HFFc6 (cell line): Measurements from ENCODE around the gene MVK. TPM values are rescaled to one million over a fixed set of nuclear protein-coding genes. Genes with fewer than 3 reads are reported as not detected.

Source experiments
- DNase-seq: peaks from one replicate; pipeline ENCODE4 v3.0.0-alpha.2; 2018
- H3K27ac Mint-ChIP-seq: 2 replicates; pipeline ENCODE4 v1.8.0; 2020; ENCODE audit warnings: mild to moderate bottlenecking, mixed read lengths
- H3K27me3 Mint-ChIP-seq: 2 replicates; pipeline ENCODE4 v1.8.0; 2021; ENCODE audit warnings: mild to moderate bottlenecking, moderate library complexity, mixed read lengths; ENCODE audit not compliant: insufficient read depth
- H3K36me3 Mint-ChIP-seq: 2 replicates; pipeline ENCODE4 v1.8.0; 2021; ENCODE audit warnings: low read depth, mixed read lengths
- H3K4me1 Mint-ChIP-seq: 2 replicates; pipeline ENCODE4 v1.8.0; 2020; ENCODE audit warnings: low read depth, mixed read lengths
- H3K4me3 Mint-ChIP-seq: 2 replicates; pipeline ENCODE4 v1.8.0; 2020; ENCODE audit warnings: mild to moderate bottlenecking, moderate library complexity, mixed read lengths
- H3K9me3 Mint-ChIP-seq: 2 replicates; pipeline ENCODE4 v1.8.0; 2020; ENCODE audit warnings: mild to moderate bottlenecking, mixed read lengths
- CTCF ChIP-seq: fragments of 200-600 bp; sonication (generic); IDR thresholded peaks from 2 replicates; pipeline ENCODE4 v1.5.0; 2021; ENCODE audit warnings: antibody characterized with exemption, mild to moderate bottlenecking
- total RNA-seq, 6 experiments: library from RNA; stranded (reverse); fragmentation: NEBNext Ultra II Directional; extraction: Animal tissue kit (Norgen Biotek cat#: 25700); gene quantifications; 2 replicates in 1 of 6; 3 replicates in 5 of 6; pipeline ENCODE4 v1.2.3, GENCODE V29; 2021

MVK gene
- total RNA-seq, 6 experiments from 2014 or later = 7.1 to 10.4 (median 7.9) TPM

GRCh38 chr12:109559601-109560000 lies 14.0 kb upstream of the MVK start:
- TF ChIP-seq CTCF = no peak
- peaks cover 9% of the 10 kb centered on the region for H3K36me3 Mint-ChIP-seq
- no peak for DNase-seq
- no peak overlapping the region for H3K27ac Mint-ChIP-seq
- peaks cover 4% of the 10 kb centered on the region; the same call in 1 of the 2 replicates for H3K9me3 Mint-ChIP-seq
- H3K27me3 Mint-ChIP-seq = peaks cover 6% of the 10 kb centered on the region; the same call in 1 of the 2 replicates
- no peak overlapping the region for H3K4me3 Mint-ChIP-seq
- no peaks in the 10 kb centered on the region for H3K4me1 Mint-ChIP-seq

- peaks cover 4% of the 10 kb centered on the region; the same call in 1 of the 2 replicates for H3K27me3 Mint-ChIP-seq
- H3K9me3 Mint-ChIP-seq = peaks cover 4% of the 10 kb centered on the region; the same call in 1 of the 2 replicates
- no peak for DNase-seq
- TF ChIP-seq CTCF = no peak
- H3K4me1 Mint-ChIP-seq = no peaks in the 10 kb centered on the region
- H3K27ac Mint-ChIP-seq = no peak overlapping the region
- peaks cover 9% of the 10 kb centered on the region for H3K36me3 Mint-ChIP-seq
- H3K4me3 Mint-ChIP-seq = no peak overlapping the region
Measured at GRCh38 chr12:109560867-109561710, 12.5 kb upstream of the MVK start.

- DNase-seq = no peak
- Mint-ChIP-seq H3K27ac (no peak overlapping the region), H3K4me3 (no peak overlapping the region), H3K4me1 (no peaks in the 10 kb centered on the region), H3K27me3 (peaks cover 3% of the 10 kb centered on the region; the same call in 1 of the 2 replicates), H3K36me3 (peaks cover 9% of the 10 kb centered on the region), H3K9me3 (peaks cover 4% of the 10 kb centered on the region; the same call in 1 of the 2 replicates)
- TF ChIP-seq CTCF = no peak
Measured at GRCh38 chr12:109561711-109562030, 11.9 kb upstream of the MVK start.

GRCh38 chr12:109562871-109563270 lies 10.7 kb upstream of the MVK start:
- Mint-ChIP-seq H3K36me3 (peaks cover 9% of the 10 kb centered on the region), H3K4me1 (no peaks in the 10 kb centered on the region), H3K27me3 (no peaks in the 10 kb centered on the region; the same call in 1 of the 2 replicates), H3K27ac (no peak overlapping the region), H3K4me3 (no peak overlapping the region), H3K9me3 (peaks cover 4% of the 10 kb centered on the region; the same call in 1 of the 2 replicates)
- no peak for TF ChIP-seq CTCF
- no peak for DNase-seq

- Mint-ChIP-seq H3K36me3 (peaks cover 9% of the 10 kb centered on the region), H3K27me3 (no peaks in the 10 kb centered on the region; the same call in 1 of the 2 replicates), H3K4me3 (no peak overlapping the region), H3K27ac (no peak overlapping the region), H3K9me3 (peaks cover 4% of the 10 kb centered on the region; the same call in 1 of the 2 replicates), H3K4me1 (no peaks in the 10 kb centered on the region)
- no peak for DNase-seq
- TF ChIP-seq CTCF = no peak
Measured at GRCh38 chr12:109563291-109564284, 10.0 kb upstream of the MVK start.
